Small intestine (tissue), 7 donors: ENCODE data around the gene KIF26B. TPM values are rescaled to one million over a fixed set of nuclear protein-coding genes. Genes with fewer than 3 reads are reported as not detected.

ENCODE experiments used
- DNase-seq, 2 donors: peaks; one replicate each; pipeline versions ENCODE4 v3.0.0 to v3.0.0-alpha.2; 2013
- FAIRE-seq: peaks from 2 replicates; lab custom pipeline; 2012; peaks lifted over from hg19 to GRCh38; lab: Jason Lieb, UNC
- H3K27ac ChIP-seq, 3 donors: one replicate each; pipeline ENCODE4 v1.5.1; 2013; ENCODE audit warnings: low read length in 2 of 3, mild to moderate bottlenecking in 2 of 3, control low read depth in 1 of 3, inconsistent platforms in 1 of 3, low read depth in 1 of 3, moderate library complexity in 1 of 3
- H3K27me3 ChIP-seq, 3 donors: one replicate each; pipeline ENCODE4 v1.6.1; 2013; ENCODE audit warnings: low read length in 3 of 3, inconsistent platforms in 1 of 3; ENCODE audit not compliant: control insufficient read depth in 3 of 3, insufficient read depth in 3 of 3
- H3K36me3 ChIP-seq, 3 donors: one replicate each; pipeline ENCODE4 v1.6.1; 2013; ENCODE audit warnings: low read length in 3 of 3, inconsistent platforms in 1 of 3, low read depth in 1 of 3, mild to moderate bottlenecking in 1 of 3, moderate library complexity in 1 of 3; ENCODE audit not compliant: control insufficient read depth in 3 of 3, insufficient read depth in 2 of 3
- H3K4me1 ChIP-seq, 3 donors: one replicate each; pipeline ENCODE4 v1.6.1; 2013; ENCODE audit warnings: low read length in 2 of 3, inconsistent platforms in 1 of 3, low read depth in 1 of 3, mild to moderate bottlenecking in 1 of 3, moderate library complexity in 1 of 3; ENCODE audit not compliant: control insufficient read depth in 3 of 3, insufficient read depth in 2 of 3
- H3K4me3 ChIP-seq, 3 donors: one replicate each; pipeline ENCODE4 v1.5.1; 2013; ENCODE audit warnings: low read length in 3 of 3, control low read depth in 1 of 3, inconsistent platforms in 1 of 3, low read depth in 1 of 3, mild to moderate bottlenecking in 1 of 3, moderate library complexity in 1 of 3
- H3K9me3 ChIP-seq, 2 donors: one replicate each; pipeline ENCODE4 v1.6.1; 2013; ENCODE audit warnings: low read depth in 1 of 2, low read length in 1 of 2; ENCODE audit not compliant: control insufficient read depth in 2 of 2, insufficient read depth in 1 of 2
- WGBS, 3 donors: extraction: QIAGEN DNeasy Blood & Tissue Kit; methylation state at CpG; one replicate each; pipeline ENCODE4 v1.1.7; 2013; 5-methylcytosine and 5-hydroxymethylcytosine counted together
- polyA plus RNA-seq, 4 donors: library from polyadenylated mRNA; stranded (reverse) in 3 of 4; unstranded in 1 of 4; fragments of 200-250 nt in 3 of 4; fragments of 120-200 nt in 1 of 4; gene quantifications; one replicate each; pipeline versions ENCODE4 v1.2.1 to v1.2.3, GENCODE V29; 2013
- donor health status: healthy with polysubstance abuse.
- donor health status: control.
- donor health status: control.
- donor health status: Bipolar disorder and iron deficiency.
- donor health status: healthy.

Gene KIF26B
- polyA plus RNA-seq, 4 donors: 0.27 to 4.0 (median 1.3) TPM; not detected in 1

- Histone ChIP-seq H3K27me3 (no peaks in the 10 kb centered on the region), H3K4me1 (no peaks in the 10 kb centered on the region), H3K9me3 (peaks cover 0 to 2% of the 10 kb centered on the region in 2 donors), H3K27ac (no peak overlapping the region), H3K36me3 (no peaks in the 10 kb centered on the region), H3K4me3 (no peak overlapping the region)
- 63 to 81% (median 75%) methylated on average over 11 of the region's 11 CpGs for WGBS, 3 donors
- FAIRE-seq: no peak
- peak in 1 of 2 donors; percentile 26 for DNase-seq
Observed at GRCh38 chr1:245585252-245585959, 430.6 kb downstream of the KIF26B start.

- Histone ChIP-seq H3K4me3 (no peak overlapping the region), H3K36me3 (no peaks in the 10 kb centered on the region), H3K9me3 (peaks cover 0 to 2% of the 10 kb centered on the region in 2 donors), H3K27ac (no peak overlapping the region), H3K27me3 (no peaks in the 10 kb centered on the region), H3K4me1 (no peaks in the 10 kb centered on the region)
- 80 to 83% (median 83%) methylated on average over 11 of the region's 11 CpGs for WGBS, 3 donors
- FAIRE-seq (no peak), DNase-seq (no peak)
Observed at GRCh38 chr1:245587435-245588115, 432.8 kb downstream of the KIF26B start.

- FAIRE-seq (no peak), DNase-seq (no peak)
- H3K4me3 ChIP-seq: no peak overlapping the region
- no peaks in the 10 kb centered on the region for H3K27me3 ChIP-seq
- peaks cover 0 to 2% of the 10 kb centered on the region in 2 donors for H3K9me3 ChIP-seq
- no peak overlapping the region for H3K27ac ChIP-seq
- no peaks in the 10 kb centered on the region for H3K36me3 ChIP-seq
- H3K4me1 ChIP-seq: no peaks in the 10 kb centered on the region
- 88 to 93% (median 92%) methylated on average over 10 of the region's 10 CpGs for WGBS, 3 donors
Observed at GRCh38 chr1:245588116-245588639, 433.4 kb downstream of the KIF26B start.

- FAIRE-seq: no peak
- no peak for DNase-seq
- Histone ChIP-seq H3K4me1 (no peaks in the 10 kb centered on the region), H3K9me3 (no peaks in the 10 kb centered on the region), H3K27me3 (no peaks in the 10 kb centered on the region), H3K36me3 (no peaks in the 10 kb centered on the region), H3K27ac (no peak overlapping the region), H3K4me3 (no peak overlapping the region)
- 88 to 90% (median 89%) methylated on average over 12 of the region's 12 CpGs for WGBS, 3 donors
Observed at GRCh38 chr1:245589316-245589715, 434.5 kb downstream of the KIF26B start.

- H3K4me3 ChIP-seq: no peak overlapping the region
- no peaks in the 10 kb centered on the region for H3K9me3 ChIP-seq
- FAIRE-seq (no peak), DNase-seq (no peak)
- H3K4me1 ChIP-seq: no peaks in the 10 kb centered on the region
- no peaks in the 10 kb centered on the region for H3K27me3 ChIP-seq
- no peaks in the 10 kb centered on the region for H3K36me3 ChIP-seq
- H3K27ac ChIP-seq: no peak overlapping the region
- 87 to 92% (median 88%) methylated on average over 26 of the region's 26 CpGs for WGBS, 3 donors
Observed at GRCh38 chr1:245589906-245590305, 435.1 kb downstream of the KIF26B start.

- Histone ChIP-seq H3K27ac (no peak overlapping the region), H3K36me3 (no peaks in the 10 kb centered on the region), H3K27me3 (no peaks in the 10 kb centered on the region), H3K9me3 (no peaks in the 10 kb centered on the region), H3K4me3 (no peak overlapping the region), H3K4me1 (no peaks in the 10 kb centered on the region)
- DNase-seq (no peak), FAIRE-seq (no peak)
- 71 to 82% (median 75%) methylated on average over 4 of the region's 4 CpGs for WGBS, 3 donors
Observed at GRCh38 chr1:245590726-245591125, 435.9 kb downstream of the KIF26B start.

- Histone ChIP-seq H3K27ac (no peak overlapping the region), H3K9me3 (no peaks in the 10 kb centered on the region), H3K4me1 (no peaks in the 10 kb centered on the region), H3K36me3 (no peaks in the 10 kb centered on the region), H3K4me3 (no peak overlapping the region), H3K27me3 (no peaks in the 10 kb centered on the region)
- no peak for DNase-seq
- WGBS, 3 donors: 88 to 90% (median 89%) methylated on average over 25 of the region's 25 CpGs
- FAIRE-seq: no peak
Observed at GRCh38 chr1:245591346-245592188, 436.8 kb downstream of the KIF26B start.

- Histone ChIP-seq H3K27me3 (no peaks in the 10 kb centered on the region), H3K9me3 (no peaks in the 10 kb centered on the region), H3K4me3 (no peak overlapping the region), H3K27ac (no peak overlapping the region), H3K4me1 (no peaks in the 10 kb centered on the region), H3K36me3 (no peaks in the 10 kb centered on the region)
- DNase-seq (no peak), FAIRE-seq (no peak)
- WGBS, 3 donors: 90 to 92% (median 91%) methylated on average over 9 of the region's 9 CpGs
Observed at GRCh38 chr1:245592189-245592460, 437.3 kb downstream of the KIF26B start.
